GM18861 (cell line): Measurements from ENCODE around the gene TRPC4.

Experiments
- ATAC-seq: cut with Tn5 transposase; IDR thresholded peaks from one replicate; pipeline ENCODE4 v1.9.1; 2021; ENCODE audit not compliant: unreplicated experiment

TRPC4 gene

DNA sequence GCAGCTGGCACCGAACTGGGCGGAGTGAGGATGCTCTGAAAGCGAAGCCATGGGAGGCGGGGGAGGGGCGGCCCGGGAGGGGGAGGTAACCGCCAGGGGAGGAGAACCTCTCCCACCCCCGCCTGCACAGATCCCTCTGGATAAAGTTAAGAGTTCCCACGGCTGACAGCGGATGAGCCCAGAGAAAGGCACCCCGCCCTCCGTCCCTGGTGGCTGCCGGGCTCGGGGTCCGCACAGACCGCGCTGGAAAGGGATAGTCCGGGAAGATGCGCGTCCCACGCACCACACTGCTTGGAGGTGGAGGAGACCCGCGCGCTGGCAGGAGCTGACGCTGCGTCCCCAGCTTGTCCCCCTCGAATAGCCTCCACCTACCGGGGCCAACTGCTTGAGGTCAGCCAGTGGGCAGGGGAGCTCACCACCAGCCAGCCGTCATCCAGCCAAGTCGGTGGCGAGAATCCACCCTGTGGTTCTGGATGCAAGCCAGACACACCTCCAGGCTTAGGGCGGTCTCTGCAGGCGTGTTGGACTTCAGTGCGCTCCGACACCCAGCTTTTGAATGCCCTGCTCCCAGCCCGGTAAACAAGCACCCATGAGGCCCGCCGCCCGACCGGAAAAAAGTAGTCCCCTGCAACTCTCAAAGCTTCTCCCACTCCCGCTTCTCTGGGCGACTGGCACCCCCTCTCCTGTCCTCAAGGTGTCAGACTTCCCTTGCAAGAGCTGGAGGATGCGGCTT is at the start of gene TRPC4:
TRPC4 (minus strand) TSS at position 17 of the 733 bp plus-strand sequence. CDS start 86,439 bp downstream, outside the sequence.
- ATAC-seq = no peak

- no peak for ATAC-seq
Observed at GRCh38 chr13:37918751-37919150, 49.2 kb upstream of the TRPC4 start.

- no peak for ATAC-seq
Observed at GRCh38 chr13:37918116-37918714, 48.6 kb upstream of the TRPC4 start.

DNA sequence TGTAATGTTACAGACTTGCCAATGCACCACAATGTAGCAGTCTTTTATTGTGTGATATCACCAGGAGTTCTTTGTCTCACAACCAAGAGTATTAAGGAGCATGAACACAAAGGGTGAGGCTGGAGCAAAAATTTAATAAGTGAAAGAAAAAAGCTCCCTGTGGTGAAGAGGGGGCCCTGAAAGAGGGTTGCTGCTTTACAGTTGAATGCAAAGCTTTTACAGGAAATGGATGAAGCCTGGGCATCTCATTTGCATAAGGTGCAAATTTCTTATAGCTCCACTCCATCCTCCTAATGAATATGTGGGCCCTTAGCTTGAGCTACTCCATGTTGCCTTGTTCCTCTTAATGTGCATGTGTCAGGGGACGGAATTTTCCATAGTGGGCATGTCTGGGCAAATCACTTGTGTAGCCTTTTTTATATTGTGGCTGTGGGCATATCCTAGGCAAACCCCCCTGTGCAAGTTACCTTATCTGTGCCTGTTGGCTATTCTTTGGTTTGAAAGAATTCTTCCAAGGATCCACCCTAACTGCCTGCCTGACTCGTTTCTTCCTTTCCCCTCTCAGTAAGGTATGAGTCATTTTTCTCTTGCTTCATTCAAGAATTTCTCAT is 45.3 kb upstream of the TRPC4 start:
- ATAC-seq = no peak

DNA sequence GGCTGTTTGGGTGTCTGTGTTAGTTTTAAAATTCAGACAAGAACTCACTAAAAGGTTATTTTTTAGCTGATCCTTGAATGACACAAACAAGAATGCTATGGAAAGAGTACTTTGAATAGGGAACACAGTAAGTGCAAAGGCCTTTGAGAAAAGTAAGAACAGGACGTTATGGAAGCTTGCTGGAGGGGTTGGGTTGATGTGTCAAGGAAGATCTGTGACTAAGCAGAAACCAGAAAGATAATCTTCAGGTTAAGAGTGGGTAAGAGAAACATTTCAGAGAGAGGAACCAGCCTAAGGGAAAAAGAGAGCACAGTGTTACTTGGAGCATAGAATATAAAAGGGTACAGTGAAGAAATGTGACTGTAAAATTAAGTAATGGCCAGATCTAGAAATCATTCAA is 41.2 kb upstream of the TRPC4 start:
- ATAC-seq = no peak

DNA sequence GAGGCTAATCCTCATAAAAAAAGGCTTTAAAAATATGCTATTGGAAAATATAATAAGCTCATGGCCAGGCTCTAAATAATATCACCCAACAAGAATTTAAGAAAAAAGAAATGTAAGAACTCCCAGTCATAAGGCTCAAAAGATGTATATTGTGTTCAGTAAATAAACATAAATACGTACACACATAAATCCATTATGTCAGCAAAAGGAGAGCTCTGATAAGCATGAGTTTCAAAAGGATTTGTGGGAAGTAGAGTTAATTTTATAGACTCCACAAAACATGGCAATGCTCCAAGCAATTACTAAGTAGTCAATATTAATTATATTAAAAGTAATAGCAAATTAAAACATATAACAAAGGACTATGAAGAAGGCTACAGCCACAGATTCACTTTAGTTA is 37.3 kb upstream of the TRPC4 start:
- ATAC-seq = no peak

DNA sequence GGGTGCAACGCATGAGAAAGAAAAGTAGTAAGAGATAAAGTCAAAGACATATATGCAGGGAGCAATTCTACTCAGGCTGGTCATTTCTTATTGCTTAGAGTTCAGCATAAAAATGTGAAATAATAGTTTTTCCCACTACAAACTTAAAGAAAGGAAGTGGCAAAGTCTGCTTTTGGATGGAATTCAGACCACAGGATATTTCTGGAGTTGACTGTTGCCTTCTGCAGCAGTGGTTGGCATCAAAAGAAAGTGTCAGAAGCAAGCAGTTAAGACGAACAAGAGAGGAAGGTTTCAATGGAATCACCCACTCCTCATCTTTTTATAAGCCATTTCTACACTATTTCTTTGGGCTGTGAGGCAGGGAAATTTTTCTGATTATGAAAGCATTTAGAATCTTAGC is 36.2 kb upstream of the TRPC4 start:
- no peak for ATAC-seq

- no peak for ATAC-seq
Observed at GRCh38 chr13:37899753-37900152, 30.2 kb upstream of the TRPC4 start.

GRCh38 chr13:37893321-37893720 is 23.7 kb upstream of the TRPC4 start:
- no peak for ATAC-seq

DNA sequence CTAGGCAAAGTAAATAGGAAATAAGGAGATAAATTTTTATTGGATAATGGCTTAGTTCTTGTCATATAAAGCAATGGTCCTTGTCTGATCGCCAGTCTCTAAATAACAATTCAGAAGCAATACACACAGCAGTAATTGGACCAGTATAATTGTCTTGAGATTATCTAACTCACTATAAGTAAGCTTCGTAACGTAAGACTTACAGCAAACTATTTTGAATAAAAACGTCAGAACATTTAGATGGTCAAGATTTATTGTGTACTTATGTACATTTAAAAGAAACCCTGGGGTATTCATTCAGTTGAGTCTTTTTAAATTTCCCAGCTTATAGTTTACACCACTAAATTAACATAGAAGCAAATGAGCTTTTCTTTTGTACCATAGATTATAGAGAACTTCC is 20.2 kb upstream of the TRPC4 start:
- no peak for ATAC-seq

GRCh38 chr13:37889102-37889501 is 19.5 kb upstream of the TRPC4 start:
- no peak for ATAC-seq

DNA sequence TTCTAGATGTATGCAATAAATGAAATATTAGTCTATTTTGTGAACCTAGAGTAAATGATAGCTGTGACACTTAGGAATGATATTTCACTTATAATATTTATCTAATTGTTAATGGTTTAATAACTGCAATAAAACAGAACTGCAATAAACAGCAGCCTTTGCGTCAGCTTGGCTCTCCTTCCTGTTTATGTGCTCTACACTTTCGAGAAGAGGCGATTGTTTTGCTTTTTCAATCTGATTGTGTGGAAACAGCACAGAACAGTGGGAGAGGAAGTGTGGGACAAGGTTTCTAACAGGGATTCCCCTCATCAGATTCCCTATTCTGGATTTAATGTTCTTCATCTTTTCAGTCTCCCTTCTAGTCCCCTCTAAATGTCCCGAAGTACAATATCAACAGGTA is 17.3 kb upstream of the TRPC4 start:
- ATAC-seq = no peak

- no peak for ATAC-seq
Observed at GRCh38 chr13:37884674-37885073, 15.1 kb upstream of the TRPC4 start.

GRCh38 chr13:37884026-37884425 is 14.5 kb upstream of the TRPC4 start:
- no peak for ATAC-seq

DNA sequence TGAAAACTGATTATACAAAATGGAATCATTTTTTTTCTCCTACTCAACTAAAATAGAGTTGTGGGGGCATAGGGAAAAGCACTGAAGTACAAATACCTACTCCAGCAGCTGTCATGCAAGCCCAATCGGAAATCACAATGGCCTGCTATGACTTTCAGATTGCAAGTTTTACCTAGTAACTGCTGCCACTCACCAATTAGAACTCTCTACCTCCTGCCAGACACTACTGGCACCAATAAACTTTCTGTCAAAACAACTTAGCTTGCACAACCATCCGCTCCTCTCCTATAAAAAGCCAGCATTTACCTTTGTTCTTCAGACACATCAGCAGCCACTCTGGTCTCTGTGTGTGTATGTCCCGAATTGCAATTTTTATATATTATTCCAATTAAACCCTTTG is 9.3 kb upstream of the TRPC4 start:
- no peak for ATAC-seq

GRCh38 chr13:37878496-37878895 is 8.9 kb upstream of the TRPC4 start:
- ATAC-seq = no peak

DNA sequence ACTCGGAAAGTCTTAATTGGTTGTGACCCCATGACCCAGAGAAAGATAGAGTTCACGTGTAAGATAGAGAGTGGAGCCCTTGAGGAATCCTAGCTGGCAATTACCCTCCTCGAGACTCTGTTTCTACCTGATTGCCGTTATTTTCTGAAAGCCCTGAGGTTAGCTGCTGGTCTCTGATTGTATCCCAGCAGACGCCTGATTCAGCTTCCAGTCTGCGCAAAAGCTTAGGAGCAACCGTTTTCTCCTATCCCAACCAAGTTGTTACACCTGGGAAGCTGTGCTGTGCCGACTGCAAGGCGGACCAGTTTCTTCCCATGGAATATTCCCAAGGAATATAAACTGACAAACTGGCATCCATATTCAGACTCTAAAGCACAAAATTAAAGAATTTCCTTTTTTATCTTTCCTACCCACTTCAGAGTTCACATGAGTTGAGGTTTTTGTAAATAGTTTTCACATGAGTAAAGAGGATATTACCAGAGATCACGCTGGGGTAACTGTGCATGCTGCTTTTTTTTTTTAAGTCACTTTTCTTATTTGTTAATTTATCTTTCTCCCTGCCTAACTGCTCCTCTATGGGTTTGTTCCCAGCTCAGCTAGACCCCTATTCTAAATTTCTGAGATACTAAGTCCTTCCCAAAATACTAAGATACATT is 1.5 kb upstream of the TRPC4 start:
- ATAC-seq = no peak

GRCh38 chr13:37870489-37870845 is 895 bp upstream of the TRPC4 start:
- ATAC-seq = no peak

DNA sequence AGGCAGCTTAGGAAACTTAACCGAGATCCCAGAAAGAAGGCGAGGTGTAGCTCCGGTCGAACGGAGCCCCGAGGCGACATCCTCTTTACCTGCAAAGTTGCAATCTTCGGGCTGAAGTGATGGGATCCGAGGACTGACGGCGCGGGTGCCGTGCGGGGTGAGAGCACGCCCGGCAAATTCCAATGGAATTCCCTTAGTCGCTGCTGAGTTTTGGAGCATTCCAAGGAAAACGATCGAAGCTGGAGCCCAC is 141 bp downstream of the TRPC4 start:
- ATAC-seq = no peak

DNA sequence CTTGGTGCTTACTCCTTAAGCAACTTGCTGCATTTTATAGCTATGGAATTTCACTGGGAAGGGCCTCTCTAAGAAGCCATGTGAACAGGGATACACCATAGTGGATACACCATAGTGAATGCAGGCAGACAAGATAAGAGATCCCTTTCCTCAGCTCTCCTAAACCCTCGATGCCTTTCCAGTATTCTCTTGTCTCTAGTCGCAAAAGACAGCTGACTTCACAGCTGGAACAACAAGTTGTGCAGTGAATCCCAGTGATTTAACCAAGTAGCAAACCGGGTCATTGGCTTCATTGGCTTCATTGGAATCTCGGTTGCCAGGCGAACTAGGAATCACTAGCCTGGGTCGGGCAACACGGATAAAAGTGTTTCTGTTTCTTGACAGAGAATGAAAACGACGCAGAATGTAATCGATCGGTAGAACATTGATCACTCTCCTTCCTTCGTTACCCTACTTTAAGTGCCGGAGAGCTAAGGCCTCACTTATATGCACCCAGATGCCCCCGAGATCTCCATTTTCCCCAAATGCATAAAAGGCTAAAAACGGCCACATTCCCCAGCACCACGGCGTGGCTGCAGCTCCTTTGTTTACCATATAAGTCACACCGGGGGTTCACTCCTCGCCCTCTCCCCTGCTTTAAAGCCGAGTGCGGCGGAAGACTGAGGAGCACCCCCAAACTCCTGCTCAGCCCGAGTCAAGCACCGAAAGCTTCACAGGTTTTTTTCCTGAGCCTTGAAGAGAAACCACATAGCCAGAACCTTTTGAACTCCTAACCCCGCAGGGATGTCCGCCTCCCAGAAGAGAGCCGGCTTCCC is 674 bp downstream of the TRPC4 start:
- no peak for ATAC-seq

DNA sequence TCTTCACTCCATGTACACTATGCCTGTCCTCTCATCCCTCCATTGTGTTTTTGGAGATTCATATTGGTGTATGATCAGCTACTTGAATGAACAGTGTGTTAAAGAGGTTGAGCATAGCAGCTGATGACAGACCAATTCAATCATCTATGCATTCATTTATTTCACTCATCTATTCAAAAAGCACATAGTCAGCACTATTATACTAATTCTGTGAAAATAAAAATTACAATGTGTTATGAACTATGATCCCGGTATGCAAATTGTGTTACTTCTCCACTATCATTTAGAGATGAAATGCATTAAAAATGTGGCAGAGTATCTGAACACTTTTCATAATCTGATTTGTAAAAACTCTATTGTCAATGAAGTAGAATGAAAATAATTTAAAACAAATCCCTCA is 5.9 kb downstream of the TRPC4 start:
- no peak for ATAC-seq

DNA sequence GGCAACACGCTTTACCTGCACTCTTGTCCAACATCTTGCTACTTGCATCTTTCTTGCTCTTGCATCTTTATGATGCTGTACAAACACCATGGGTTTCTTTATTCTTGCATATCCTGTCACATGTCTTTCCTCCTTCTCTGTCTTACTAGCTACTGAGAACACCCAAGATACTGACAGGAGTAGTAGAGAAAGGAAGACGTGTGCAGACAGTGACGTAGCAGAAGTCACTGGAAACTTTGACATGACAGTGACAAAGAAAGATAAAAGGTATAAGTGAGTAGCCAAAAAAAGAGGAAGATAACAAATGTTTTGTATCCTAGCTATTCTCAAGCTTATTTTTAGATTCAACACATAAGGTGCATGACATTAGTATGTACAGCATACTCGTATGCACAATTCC is 34.2 kb downstream of the TRPC4 start:
- ATAC-seq = no peak
